Left colon (tissue), 2 donors: Measurements from ENCODE around the gene KCNAB3. TPM values are rescaled to one million over a fixed set of nuclear protein-coding genes. Genes with fewer than 3 reads are reported as not detected.
A peak's percentile ranks its signal among the peaks of the same experiment; 100 is the strongest.

Experiments used
- ATAC-seq: fragments of 200-7000 bp; cut with Tn5 transposase; one replicate; pipeline ENCODE4 v1.9.1; 2020; ENCODE audit warnings: mild to moderate bottlenecking, moderate library complexity
- DNase-seq, 2 donors: peaks; one replicate each; pipeline ENCODE4 v3.0.0-alpha.2; 2020
- intact Hi-C, 2 donors: fragments of 100-400 bp; cut with DNase I in 1 of 2; cut with micrococcal nuclease in 1 of 2; formaldehyde crosslinking; loops; one replicate each; pipeline versions ENCODE4 v1.11.2 to v1.14.0; 2022; cut with DNase I, micrococcal nuclease
- total RNA-seq, 2 donors: library from RNA; stranded (reverse); fragmentation: NEBNext Ultra II Directional; extraction: Animal tissue kit (Norgen Biotek cat#: 25700); gene quantifications; one replicate each; pipeline ENCODE4 v1.2.1, GENCODE V29; 2021
- donor health status: DM: no; HTN: no; CAD: no.
- donor health status: DM: yes; HTN: yes; CAD: no.

Gene KCNAB3
- total RNA-seq, 2 donors from 2014 or later: 2.2 to 3.1 TPM

DNA sequence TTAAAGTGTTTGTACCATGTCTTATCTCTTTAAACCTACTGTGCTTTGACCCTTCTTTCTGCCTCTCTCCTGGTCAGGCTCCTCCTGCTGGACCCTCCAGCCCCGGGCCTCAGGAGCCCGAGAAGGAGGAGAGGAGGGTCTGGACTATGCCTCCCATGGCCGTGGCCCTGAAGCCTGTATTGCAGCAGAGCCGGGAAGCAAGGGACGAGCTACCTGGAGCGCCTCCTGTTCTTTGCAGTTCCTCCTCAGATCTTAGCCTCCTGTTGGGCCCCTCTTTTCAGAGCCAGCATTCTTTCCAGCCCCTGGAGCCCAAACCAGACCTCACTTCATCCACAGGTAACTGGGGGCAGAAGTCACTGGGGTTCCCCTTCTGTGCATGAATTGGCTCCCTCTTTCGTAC lies 16.0 kb upstream of the KCNAB3 start:
- ATAC-seq: no peak
- intact Hi-C loops: no loop called here
- DNase-seq: no peak

DNA sequence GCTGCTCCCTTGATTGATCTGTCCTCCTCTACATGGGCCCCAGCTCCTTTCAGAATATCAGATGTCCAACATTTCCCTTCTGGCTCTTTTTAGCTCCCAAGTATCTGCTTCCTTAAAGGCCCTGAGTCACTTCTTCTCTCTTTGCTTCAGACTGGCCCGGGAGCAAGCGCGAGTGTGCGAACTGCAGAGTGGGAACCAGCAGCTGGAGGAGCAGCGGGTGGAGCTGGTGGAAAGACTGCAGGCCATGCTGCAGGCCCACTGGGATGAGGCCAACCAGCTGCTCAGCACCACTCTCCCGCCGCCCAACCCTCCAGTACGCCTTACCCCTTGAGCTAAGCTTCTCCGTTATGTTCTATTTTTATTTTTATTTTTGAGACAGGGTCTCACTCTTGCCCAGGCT lies 14.7 kb upstream of the KCNAB3 start:
- ATAC-seq: no peak
- intact Hi-C loops: loop anchor here in 1 of 2 donors (5.0 kb wide), 1 partner anchor 33 kb away; no protein-coding TSS in a partner anchor
- DNase-seq: no peak

DNA sequence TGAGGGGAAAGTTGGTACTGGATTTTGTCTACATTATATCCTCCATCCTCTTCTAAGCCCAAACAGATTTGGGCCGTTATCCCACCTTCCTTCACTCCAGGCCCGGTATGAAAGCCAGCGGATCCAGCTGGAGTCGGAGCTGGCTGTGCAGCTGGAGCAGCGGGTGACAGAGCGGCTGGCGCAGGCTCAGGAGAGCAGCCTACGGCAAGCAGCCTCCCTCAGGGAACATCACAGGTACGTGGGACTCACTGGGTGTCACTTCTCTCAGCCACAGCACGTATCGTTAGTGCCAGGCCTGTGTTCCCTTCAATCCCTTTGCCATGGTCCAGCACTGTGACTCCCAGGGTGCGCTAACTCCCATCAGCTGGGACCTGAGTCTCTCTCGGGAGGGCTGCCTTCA lies 13.6 kb upstream of the KCNAB3 start:
- ATAC-seq (no peak), DNase-seq (no peak)
- intact Hi-C loops: loop anchor here in 1 of 2 donors (5.0 kb wide), 1 partner anchor 34 kb away; no protein-coding TSS in a partner anchor

DNA sequence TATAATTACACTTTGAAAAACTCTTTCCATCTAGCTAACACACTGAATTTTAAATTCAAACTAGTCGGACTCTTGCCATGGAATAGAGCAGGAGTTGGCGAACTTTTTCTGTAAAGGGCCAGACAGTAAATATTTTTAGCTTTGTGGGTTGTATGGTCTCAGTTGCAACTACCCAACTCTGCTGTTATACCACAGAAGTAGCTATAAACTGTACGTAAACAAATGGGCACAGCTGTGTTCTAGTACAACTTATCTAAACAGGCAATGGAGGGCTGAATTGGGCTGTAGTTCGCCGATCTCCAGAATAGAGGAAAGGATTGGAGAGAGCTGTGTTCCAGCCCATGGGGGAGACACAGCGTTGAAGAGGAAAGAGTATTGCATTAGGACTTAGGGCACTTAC lies 11.1 kb upstream of the KCNAB3 start:
- intact Hi-C loops: loop anchor here in 1 of 2 donors (5.0 kb wide), 1 partner anchor 37 kb away; no protein-coding TSS in a partner anchor
- ATAC-seq: no peak
- no peak for DNase-seq

DNA sequence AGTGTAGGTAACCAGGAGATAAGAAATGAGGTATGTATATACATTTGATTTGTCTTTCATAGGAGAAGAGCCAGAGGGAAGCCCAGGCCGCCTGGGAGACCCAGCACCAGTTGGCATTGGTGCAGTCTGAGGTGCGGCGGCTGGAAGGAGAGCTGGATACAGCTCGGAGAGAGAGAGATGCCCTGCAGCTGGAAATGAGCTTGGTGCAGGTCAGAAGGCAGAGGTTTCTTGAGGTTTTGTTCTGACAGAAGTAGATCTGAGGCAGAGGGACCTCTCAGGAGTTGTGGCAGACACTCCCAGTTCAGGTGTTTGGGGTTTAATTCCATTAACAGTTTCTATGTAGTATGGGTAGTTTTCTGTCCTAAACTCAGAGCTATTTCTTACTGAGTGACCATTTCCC lies 10.4 kb upstream of the KCNAB3 start:
- intact Hi-C loops: loop anchor here in 1 of 2 donors (5.0 kb wide), 1 partner anchor 37 kb away; no protein-coding TSS in a partner anchor
- ATAC-seq: no peak
- DNase-seq: no peak

DNA sequence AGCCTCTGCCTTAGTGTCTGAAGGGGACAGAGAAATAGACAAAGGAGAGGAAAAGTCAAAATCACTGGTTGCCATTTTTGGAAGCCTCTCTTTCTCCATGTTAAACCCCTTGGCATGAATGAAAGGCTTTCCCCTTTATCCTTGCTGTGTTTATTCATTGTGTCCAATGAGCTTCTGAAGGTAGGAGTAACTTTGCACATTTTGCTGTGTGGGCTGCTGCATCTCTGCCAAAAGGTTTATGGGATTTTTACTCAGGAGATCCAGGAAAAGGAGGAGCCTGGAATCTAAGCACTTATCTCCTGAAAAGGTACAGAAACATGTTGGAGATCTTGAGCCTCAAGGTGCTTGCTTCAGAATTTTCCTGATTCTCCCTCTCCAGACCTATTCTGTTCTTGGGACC lies 6.2 kb upstream of the KCNAB3 start:
- DNase-seq: no peak
- no peak for ATAC-seq
- intact Hi-C loops: no loop called here

DNA sequence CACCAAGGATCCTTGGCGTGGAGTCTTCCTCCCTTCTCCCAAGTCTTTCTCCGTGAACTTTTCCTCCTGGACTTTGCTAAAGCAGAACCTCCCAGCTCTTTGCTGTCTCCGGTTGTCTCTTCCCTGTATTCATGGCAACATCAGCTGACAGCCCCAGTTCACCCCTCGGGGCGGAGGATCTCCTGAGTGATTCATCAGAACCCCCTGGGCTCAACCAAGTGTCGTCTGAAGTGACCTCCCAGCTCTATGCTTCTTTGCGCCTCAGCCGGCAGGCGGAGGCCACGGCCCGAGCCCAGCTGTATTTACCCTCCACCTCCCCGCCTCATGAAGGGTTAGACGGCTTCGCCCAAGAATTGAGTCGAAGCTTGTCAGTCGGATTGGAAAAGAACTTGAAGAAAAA lies 3.3 kb upstream of the KCNAB3 start:
- intact Hi-C loops: no loop called here
- ATAC-seq: peak; percentile 41

DNA sequence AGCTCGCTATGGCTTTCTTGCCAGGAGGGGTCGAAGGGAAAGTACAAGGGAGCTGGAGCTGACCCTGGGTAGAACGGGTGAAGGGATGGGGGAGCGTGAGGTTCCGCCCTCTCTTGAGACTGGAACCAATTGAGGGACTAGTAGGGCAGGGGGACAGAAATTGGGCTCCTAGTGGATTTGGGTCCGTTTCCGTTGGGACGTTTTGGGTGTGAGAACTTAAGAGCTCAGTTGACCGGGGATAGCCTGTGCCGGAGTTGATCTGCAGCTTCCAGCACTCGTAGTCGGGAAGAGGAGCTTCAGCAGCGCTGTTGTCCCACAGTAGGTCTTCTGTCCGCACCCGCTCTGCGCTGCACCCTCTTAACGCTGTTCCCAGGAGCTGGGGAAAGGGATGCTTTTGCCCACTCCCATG lies 2.8 kb upstream of the KCNAB3 start:
- peak; percentile 33 to 54 for DNase-seq
- intact Hi-C loops: no loop called here
- ATAC-seq: peak; percentile 35

More for the DNA sequence above, 3.3 kb upstream of the KCNAB3 start:
- peak; percentile 56 to 63 for DNase-seq

DNA sequence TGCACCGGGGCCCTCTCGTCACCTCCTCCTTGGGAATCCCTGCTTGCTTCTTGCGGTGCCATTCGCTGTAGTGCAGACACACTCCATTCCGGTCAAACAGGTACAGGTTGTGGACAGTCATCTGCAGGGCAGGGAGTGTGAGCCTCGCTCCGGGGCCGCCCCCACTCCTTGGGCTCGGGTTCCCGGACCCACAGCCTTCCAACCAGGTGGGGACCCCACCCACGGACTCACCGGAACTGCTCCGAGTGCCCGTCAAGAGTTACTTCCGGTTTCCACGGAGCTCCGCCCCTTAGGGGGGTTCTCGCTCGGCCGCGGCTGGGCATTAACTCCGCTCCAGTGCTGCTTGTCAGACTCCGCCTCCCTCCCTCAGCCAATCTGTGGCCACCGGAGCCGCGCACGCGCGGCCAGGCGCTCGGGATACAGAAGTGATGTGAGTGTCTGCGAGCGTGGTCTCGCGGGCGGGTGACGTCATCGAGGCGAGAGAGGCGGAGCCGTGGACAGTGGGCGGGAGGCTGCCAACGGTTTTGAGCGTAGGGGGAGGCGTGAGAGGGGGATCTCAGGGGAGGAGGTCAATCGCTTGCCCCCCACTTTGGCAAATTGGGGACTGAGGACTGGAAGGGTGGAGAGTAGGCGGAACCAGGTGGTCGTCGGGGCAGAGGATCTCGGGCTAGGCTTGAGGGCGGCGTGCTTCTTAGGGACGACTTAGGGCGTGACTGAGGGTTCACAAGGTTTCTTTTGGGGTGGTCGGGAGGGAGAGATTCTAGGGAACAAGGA lies 2.2 kb upstream of the KCNAB3 start, which contains the start of the genes CNTROB and TRAPPC1:
Gene CNTROB, plus strand, starts transcription at position 498 of the 774 bp plus-strand sequence. CDS start 874 bp downstream, outside the sequence.
Gene TRAPPC1, minus strand, starts transcription at position 238 of the 774 bp plus-strand sequence. Its CDS starts 117 bp downstream, at position 121.
- ATAC-seq (peak; percentile 96), DNase-seq (peak; percentile 99 to 100)
- intact Hi-C loops: no loop called here

DNA sequence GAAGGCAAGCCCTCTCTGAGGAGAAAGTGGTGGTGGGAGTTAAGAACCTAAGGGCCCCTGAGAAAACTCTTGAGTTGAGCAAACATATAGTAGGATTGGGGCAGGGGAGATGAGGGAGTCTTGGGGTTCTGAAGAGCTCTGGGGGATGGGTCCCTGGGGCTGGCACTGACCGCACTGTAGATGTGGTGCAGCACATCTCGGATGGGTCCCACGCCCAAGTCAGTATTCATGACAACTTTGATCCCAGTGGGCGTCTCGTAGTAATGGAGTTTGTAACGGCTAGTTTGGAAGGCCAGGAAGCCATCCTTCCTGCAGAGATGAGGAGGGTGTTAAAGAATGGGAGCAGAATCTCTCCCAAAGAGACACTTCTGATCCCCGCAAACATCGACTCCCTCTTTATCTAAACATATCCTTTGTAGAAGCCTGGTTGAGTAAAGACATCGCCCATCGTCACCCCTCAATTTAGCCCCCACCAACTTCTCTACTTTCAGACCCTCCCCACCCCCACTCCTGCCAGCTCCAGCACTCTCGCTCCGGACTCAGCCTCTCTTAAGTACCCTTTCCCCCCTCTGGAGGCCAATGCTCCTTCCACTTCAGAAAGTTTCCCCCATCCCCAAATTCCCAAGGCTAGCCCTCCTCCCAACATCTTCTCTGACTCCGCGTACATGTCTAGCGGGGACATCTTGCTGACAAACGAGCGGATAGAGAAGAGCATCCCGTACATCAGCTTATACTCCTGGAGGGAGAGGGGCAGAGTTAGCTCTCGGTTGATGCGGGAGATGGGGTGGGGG lies 1.4 kb upstream of the KCNAB3 start:
- DNase-seq: peak in 1 of 2 donors; percentile 22
- intact Hi-C loops: no loop called here
- no peak for ATAC-seq

DNA sequence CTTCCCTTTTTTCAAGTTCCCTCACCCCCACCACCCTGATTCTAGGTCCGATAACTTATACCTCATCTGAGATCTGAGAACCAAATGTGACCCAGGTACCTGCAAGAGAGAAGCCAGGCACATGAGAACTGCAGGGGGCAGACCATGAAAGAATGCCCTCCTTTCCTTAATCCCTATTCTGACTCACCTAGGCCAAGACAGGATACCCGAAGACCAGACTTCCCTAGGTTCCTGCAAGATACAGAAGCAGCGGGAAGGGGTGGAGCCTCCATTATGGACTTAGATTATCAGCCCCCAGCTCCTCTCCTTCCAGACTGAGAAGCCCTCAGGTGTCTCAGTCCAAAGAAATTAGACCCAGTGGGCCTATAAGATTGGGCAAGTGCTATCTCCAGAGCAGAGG lies 2.1 kb downstream of the KCNAB3 start:
- DNase-seq: no peak
- intact Hi-C loops: no loop called here

DNA sequence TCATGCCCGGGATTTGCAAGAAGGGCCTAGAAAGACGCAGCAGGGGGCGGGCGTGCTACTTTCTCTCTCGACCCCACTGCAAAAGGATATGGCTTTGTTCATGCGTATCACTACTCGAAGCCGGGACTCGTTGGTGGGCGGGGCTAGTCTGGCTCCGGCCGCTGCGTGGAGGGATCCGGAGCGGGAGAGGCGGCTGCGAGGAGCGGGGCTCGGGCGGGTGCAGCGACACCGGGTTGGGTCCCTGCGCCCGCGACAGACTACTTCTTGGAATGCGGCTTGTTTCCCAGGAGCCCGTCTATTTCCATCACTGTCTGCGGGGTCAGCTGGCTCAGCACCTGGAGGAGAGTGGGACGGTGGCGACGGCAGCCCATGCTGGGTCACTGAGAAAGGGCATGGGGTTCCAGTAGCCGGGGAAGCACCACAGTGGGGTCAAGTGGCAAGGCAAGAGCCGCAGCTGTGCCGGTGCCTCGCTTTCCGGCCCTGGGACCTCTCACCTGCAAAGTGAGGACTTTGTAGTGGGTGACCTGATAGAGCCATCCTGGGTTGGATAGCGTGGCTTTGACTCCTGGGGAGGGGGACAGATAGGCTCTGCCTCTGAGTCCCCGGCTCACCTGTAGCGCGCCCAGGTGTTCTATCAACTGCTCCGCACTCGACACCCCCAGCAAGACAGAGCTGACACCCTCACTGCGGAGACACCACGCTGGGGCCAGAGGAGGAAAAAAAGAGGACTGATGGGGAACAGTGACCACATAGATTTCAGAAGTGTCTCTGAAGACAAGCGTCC lies 6.6 kb downstream of the KCNAB3 start:
- intact Hi-C loops: no loop called here
- DNase-seq (peak; percentile 88 to 91), ATAC-seq (peak; percentile 96)

More for the DNA sequence above, 2.1 kb downstream of the KCNAB3 start:
- no peak for ATAC-seq

DNA sequence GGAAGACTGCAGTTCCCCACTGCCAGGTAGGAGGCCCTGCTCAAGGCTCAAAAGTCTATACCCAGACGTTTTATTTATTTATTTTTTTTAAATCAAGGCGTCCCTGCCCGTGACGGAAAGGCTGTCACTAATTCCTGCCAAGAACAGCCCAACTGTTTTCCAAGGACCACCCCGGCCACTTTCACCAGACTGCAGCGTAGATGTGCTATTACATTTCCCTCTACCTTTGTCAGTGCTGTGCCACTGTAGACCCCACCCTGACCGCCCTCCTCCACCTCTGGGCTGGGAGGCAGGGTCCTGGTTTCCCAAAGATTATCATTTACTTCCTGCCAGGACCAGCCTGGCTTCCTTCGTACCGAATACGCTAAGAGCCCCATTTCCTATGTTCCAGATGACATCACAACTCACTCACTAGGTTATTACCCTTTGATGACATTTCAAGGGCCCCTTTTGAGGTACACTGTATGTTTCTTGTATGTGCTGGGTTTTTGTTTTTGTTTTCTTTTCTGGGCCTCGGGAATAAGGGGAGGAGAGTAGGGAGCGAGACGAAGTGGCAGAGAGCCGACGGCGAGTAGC lies 7.3 kb downstream of the KCNAB3 start:
- DNase-seq: peak in 1 of 2 donors; percentile 12
- intact Hi-C loops: no loop called here

DNA sequence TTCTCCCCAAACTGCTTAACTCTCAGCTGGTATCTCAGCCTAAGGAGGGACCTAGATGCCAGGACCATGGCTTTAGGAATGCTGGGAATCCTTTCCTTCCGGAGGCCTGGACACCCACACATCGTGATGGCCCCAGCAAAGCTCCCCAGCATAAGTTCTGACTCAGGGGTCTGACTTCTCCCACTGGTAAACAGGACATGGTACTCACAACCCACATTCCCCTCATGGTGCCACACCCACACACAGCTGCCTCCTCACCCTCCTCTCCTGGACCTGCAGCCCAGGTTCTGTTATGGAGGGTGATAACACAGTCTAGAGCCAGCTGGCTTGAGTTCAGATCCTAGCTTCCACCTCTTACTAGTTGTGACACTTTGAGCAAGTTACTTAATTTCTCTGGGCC lies 12.8 kb downstream of the KCNAB3 start:
- DNase-seq (no peak), ATAC-seq (no peak)
- intact Hi-C loops: no loop called here

More for the DNA sequence above, 7.3 kb downstream of the KCNAB3 start:
- peak; percentile 15 for ATAC-seq

DNA sequence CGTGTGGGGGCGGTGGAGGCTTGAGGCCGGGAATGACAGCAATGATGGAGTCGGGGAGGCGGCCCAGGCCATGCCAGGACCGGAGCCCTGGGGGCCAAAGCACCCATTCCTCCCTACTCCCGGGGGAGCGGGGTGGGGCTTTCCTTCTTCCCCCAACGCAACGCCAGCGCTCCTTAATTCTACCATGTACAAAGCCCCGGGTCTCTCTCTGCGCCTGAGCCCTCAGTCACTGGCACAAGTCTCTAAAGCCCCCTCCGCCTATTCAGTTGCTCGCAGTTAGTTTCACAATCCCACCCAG lies 13.3 kb downstream of the KCNAB3 start:
- intact Hi-C loops: no loop called here
- no peak for ATAC-seq
- DNase-seq: no peak

DNA sequence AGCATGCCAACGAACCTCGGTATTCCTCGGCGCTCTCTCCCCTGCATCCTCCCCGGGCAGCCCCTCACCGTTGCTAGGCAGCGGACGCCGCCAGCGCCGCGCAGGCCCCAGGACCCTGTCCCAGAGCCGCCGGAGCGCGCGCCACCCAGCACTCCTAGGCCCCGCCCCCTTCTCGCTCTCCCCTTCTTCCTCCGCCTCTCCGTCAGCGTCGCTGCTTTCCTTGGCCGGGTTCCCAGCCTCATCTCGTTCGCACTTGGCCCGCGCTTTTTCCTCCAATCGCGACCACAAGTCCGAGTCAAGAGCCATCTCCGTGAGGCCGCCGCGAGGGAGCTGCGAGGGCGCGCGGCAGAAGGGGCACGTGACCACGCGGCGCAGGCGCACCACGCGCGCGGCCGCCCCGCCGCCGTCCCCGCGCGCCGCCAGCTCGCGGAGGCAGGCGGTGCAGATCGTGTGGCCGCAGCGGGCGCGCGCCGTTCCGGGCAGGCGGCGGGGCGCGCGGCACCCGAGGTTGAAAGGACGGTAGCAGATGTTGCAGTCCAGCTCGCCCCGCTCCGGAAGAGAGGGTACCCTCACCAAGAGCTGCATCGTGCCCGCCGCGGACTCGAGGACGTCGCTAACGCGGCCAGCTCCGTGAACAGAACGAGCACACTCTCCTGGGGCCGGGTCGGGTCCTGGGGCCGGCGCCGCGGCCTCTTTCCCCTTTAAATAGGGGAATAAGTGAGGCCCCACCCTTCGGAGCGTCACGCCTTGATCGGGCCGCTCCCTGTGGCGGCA lies 13.9 kb downstream of the KCNAB3 start, which contains the start of gene RNF227:
Gene RNF227, minus strand, starts transcription at position 679 of the 774 bp plus-strand sequence. Its CDS starts 94 bp downstream, at position 585.
- peak; percentile 82 for ATAC-seq
- intact Hi-C loops: no loop called here
- DNase-seq: peak; percentile 95 to 96

DNA sequence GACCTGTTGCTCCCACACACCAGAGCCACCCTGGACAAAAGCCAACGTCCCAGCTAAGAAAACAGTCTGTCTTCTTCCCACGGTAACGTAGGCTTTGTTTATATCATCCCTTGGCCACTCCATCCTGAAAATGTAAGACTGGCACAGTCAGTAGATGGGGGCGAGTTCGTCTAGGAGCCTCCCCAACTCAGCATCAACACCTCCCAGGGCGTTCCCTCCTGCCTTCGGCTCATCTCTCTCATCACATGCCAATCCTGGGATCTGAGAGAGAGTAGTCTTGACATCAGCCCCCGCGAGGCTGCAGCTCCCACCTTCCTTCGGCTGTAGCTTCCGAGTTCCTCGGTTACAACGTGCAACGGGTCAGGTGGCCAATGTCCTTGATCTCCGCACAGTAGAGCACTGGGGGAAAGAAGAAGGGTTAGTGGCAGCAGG lies 14.5 kb downstream of the KCNAB3 start:
- intact Hi-C loops: no loop called here
- DNase-seq (no peak), ATAC-seq (peak; percentile 53)
